ENCODE measurements around the gene LRRC8D. TPM values are rescaled to one million over a fixed set of nuclear protein-coding genes. Genes with fewer than 3 reads are reported as not detected.

Gene LRRC8D
- total RNA-seq, 1 experiment from 2014 or later: 15.0 TPM

- Histone ChIP-seq H3K9me2 (ENCODE audit: insufficient read depth) (no peaks in the 10 kb centered on the region), H3K4me2 (ENCODE audit: low read length) (no peak overlapping the region), H3K27ac (ENCODE audit: low read depth, low read length) (no peak overlapping the region), H2AFZ (ENCODE audit: low read depth, low read length, poor library complexity, severe bottlenecking) (no peak overlapping the region), H3K9ac (ENCODE audit: low read length) (no peak overlapping the region), H3K9me3 (ENCODE audit: control insufficient read depth in 1 of 2, insufficient read depth in 1 of 2, low read depth in 1 of 2, low read length in 2 of 2) (no peaks in the 10 kb centered on the region), H3K4me3 (replicated peaks in 1 of 2; ENCODE audit: low read depth in 1 of 2, low read length in 2 of 2) (no peak overlapping the region), H3K4me1 (ENCODE audit: control insufficient read depth in 1 of 2, insufficient read depth in 2 of 2, low read length in 2 of 2) (no peaks in the 10 kb centered on the region), H3K79me2 (ENCODE audit: insufficient read depth, low read length) (no peaks in the 10 kb centered on the region), H4K20me1 (ENCODE audit: insufficient read depth) (no peaks in the 10 kb centered on the region), H3K36me3 (ENCODE audit: control insufficient read depth in 1 of 2, insufficient read depth in 2 of 2, low read length in 2 of 2) (no peaks in the 10 kb centered on the region), H3K27me3 (ENCODE audit: insufficient read depth, low read length) (no peaks in the 10 kb centered on the region)
- ATAC-seq: no peak
- TF ChIP-seq MAX (IDR thresholded peaks at IDR 0.05) (no peak), POLR2A (IDR thresholded peaks at IDR 0.05; ENCODE audit: borderline replicate concordance, extremely low read depth, insufficient read depth, insufficient read length) (no peak), ATF3 (IDR thresholded peaks at IDR 0.05) (no peak), ZNF274 (IDR thresholded peaks at IDR 0.05; ENCODE audit: low read depth, low read length) (no peak), ZFX (IDR thresholded peaks at IDR 0.05) (no peak), TCF7L2 (IDR thresholded peaks at IDR 0.05; ENCODE audit: borderline replicate concordance, extremely low read depth, insufficient read depth, insufficient read length) (no peak), EZH2phosphoT487 (IDR thresholded peaks at IDR 0.05; ENCODE audit: borderline replicate concordance) (no peak), SP1 (IDR thresholded peaks at IDR 0.05; ENCODE audit: low read depth) (no peak), ZBTB33 (IDR thresholded peaks at IDR 0.05; ENCODE audit: extremely low read depth, insufficient replicate concordance, low read length) (no peak), SRF (IDR thresholded peaks at IDR 0.05; ENCODE audit: low read depth) (no peak), CEBPB (IDR thresholded peaks at IDR 0.05; ENCODE audit: low read depth) (no peak), REST (IDR thresholded peaks at IDR 0.05; ENCODE audit: low read depth) (no peak)
- RAD21 ChIA-PET (ENCODE audit: low non-redundant PET in 1 of 2, low total read pairs in 2 of 2, uncharacterized antibody in 2 of 2, unreplicated experiment in 2 of 2): no interaction called here
- no TSS peak for BruUV-seq (replicated peaks)
- no peak for DNase-seq (ENCODE audit: low read depth, low spot score)
- intact Hi-C loops (cut with micrococcal nuclease): no loop called here
- CTCF ChIA-PET: no interaction called here
- POLR2A ChIA-PET: no interaction called here
Observed at GRCh38 chr1:89897347-89898133, 76.7 kb downstream of the LRRC8D start.

Data from HCT116 (cell line).